GM21390 (cell line): ENCODE results near the gene TRAPPC6A.

ENCODE experiments used
- ATAC-seq: cut with Tn5 transposase; IDR thresholded peaks from one replicate; pipeline ENCODE4 v1.9.1; 2021; ENCODE audit not compliant: unreplicated experiment

The TRAPPC6A gene

GRCh38 chr19:45177817-45178261 is at the start of gene TRAPPC6A:
Gene TRAPPC6A, minus strand, starts transcription at chr19:45178237. Its CDS starts 19 bp downstream, at chr19:45178218.
- peak; percentile 17 for ATAC-seq

- ATAC-seq = no peak
These were observed 46.6 kb upstream of the TRAPPC6A start for GRCh38 chr19:45224645-45225044.

- ATAC-seq = no peak
These were observed 45.8 kb upstream of the TRAPPC6A start for GRCh38 chr19:45223879-45224278.

- ATAC-seq = no peak
These were observed 44.7 kb upstream of the TRAPPC6A start for GRCh38 chr19:45222724-45223123.

- no peak for ATAC-seq
These were observed 41.1 kb upstream of the TRAPPC6A start for GRCh38 chr19:45218911-45219743.

GRCh38 chr19:45218426-45218825 is 40.4 kb upstream of the TRAPPC6A start:
- no peak for ATAC-seq

- no peak for ATAC-seq
These were observed 39.9 kb upstream of the TRAPPC6A start for GRCh38 chr19:45217957-45218334.

- ATAC-seq = no peak
These were observed 39.3 kb upstream of the TRAPPC6A start for GRCh38 chr19:45217193-45217956.

- no peak for ATAC-seq
These were observed 38.6 kb upstream of the TRAPPC6A start for GRCh38 chr19:45216667-45217066.

GRCh38 chr19:45215391-45216191 is 37.6 kb upstream of the TRAPPC6A start:
- ATAC-seq = no peak

- ATAC-seq = no peak
These were observed 35.0 kb upstream of the TRAPPC6A start for GRCh38 chr19:45213031-45213430.

- ATAC-seq = no peak
These were observed 33.8 kb upstream of the TRAPPC6A start for GRCh38 chr19:45211751-45212381.

GRCh38 chr19:45206328-45206727 is 28.3 kb upstream of the TRAPPC6A start:
- no peak for ATAC-seq

GRCh38 chr19:45205810-45206209 is 27.8 kb upstream of the TRAPPC6A start:
- ATAC-seq = no peak

- ATAC-seq = no peak
These were observed 24.6 kb upstream of the TRAPPC6A start for GRCh38 chr19:45202637-45203036.

GRCh38 chr19:45200568-45200967 is 22.5 kb upstream of the TRAPPC6A start:
- ATAC-seq = no peak

GRCh38 chr19:45195764-45196163 is 17.7 kb upstream of the TRAPPC6A start:
- no peak for ATAC-seq

GRCh38 chr19:45191375-45191774 is 13.3 kb upstream of the TRAPPC6A start:
- ATAC-seq = no peak

GRCh38 chr19:45189971-45190370 is 11.9 kb upstream of the TRAPPC6A start:
- no peak for ATAC-seq

GRCh38 chr19:45187421-45188100 is 9.5 kb upstream of the TRAPPC6A start:
- ATAC-seq = no peak
